ENCODE data around the gene SLC6A12.

SLC6A12 gene

DNA sequence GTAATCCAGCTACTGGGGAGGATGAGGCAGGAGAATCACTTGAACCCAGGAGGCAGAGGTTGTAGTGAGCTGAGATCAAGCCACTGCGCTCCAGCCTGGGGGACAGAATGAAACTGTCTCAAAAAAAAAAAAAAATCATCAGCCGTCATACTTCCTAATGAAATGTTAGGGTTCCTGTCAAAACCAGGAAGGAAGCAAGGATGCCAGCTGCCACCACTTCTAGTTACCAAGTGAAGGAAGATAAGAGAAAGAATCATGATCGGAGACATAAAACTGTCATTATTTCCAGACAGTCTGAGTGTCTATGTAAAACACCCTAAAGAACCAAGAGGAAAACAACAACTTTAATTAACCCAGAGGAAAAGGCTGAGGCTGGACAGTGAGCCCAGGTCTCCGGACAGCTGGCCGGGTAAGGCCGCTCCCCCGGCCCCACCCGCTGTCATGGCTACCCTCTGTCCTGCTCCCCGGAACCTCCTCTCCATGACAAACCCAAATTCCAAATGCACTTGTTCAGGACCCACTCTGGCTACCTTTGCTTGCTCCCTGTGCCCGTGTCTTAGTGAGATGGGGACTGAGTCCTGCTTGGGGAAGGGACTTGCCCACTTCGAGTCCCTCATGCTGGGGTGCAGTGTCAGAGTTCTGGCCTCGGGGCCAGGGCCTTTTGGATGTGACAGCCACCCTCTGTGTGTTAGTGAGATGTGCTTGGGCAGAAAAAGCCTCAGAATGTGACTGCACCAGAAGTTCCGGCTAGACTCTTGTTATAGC lies 29.0 kb downstream of the SLC6A12 start:
- H3K4me1 ChIP-seq (ENCODE audit: insufficient read depth, low read length) = peaks cover 2% of the 10 kb centered on the region
- no peaks in the 10 kb centered on the region for H3K9me3 ChIP-seq (ENCODE audit: low read length)
- H3K4me3 ChIP-seq (ENCODE audit: low read length) = no peak overlapping the region
- H2AFZ ChIP-seq (ENCODE audit: low read depth, low read length) = no peak overlapping the region
- H3K27me3 ChIP-seq (ENCODE audit: insufficient read depth, low read length) = peaks cover 7% of the 10 kb centered on the region
- no peaks in the 10 kb centered on the region for H3K36me3 ChIP-seq (ENCODE audit: insufficient read depth, low read length)

DNA sequence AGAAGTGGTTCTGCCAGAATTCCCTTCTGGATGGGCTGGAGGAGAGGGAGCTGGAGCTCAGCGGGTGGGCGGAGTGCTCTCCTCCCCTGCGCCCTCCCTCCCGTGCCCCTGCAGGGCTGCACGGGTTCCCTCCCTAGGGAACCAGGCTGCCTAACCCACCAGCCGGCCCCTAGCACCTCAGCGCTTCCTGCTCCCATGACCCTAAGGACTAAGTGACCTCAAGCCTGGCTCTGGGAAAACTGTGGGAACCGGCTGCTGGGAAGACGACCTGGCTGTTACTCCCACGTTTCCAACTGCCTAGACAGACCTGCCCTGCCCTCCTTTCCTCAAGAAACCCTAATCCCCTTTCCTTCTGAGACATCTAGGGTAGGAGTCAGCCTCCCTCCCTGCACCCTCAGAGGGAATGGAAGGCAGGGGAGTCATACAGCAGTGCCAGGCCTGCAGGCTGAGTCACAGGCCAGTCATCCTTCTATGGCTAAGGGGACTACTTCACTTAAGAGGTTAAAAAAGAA lies 31.5 kb downstream of the SLC6A12 start:
- peaks cover 7% of the 10 kb centered on the region for H3K27me3 ChIP-seq (ENCODE audit: insufficient read depth, low read length)
- no peaks in the 10 kb centered on the region for H3K9me3 ChIP-seq (ENCODE audit: low read length)
- H3K4me1 ChIP-seq (ENCODE audit: insufficient read depth, low read length) = no peaks in the 10 kb centered on the region
- H2AFZ ChIP-seq (ENCODE audit: low read depth, low read length) = no peak overlapping the region
- no peaks in the 10 kb centered on the region for H3K36me3 ChIP-seq (ENCODE audit: insufficient read depth, low read length)
- no peak overlapping the region for H3K4me3 ChIP-seq (ENCODE audit: low read length)

GRCh38 chr12:181921-182320 lies 32.0 kb downstream of the SLC6A12 start:
- no peaks in the 10 kb centered on the region for H3K36me3 ChIP-seq (ENCODE audit: insufficient read depth, low read length)
- peaks cover 9% of the 10 kb centered on the region for H3K27me3 ChIP-seq (ENCODE audit: insufficient read depth, low read length)
- no peak overlapping the region for H3K4me3 ChIP-seq (ENCODE audit: low read length)
- H2AFZ ChIP-seq (ENCODE audit: low read depth, low read length) = no peak overlapping the region
- no peaks in the 10 kb centered on the region for H3K9me3 ChIP-seq (ENCODE audit: low read length)
- no peaks in the 10 kb centered on the region for H3K4me1 ChIP-seq (ENCODE audit: insufficient read depth, low read length)

GRCh38 chr12:180445-180844 lies 33.5 kb downstream of the SLC6A12 start:
- Histone ChIP-seq H3K4me3 (ENCODE audit: low read length) (no peak overlapping the region), H3K9me3 (ENCODE audit: low read length) (no peaks in the 10 kb centered on the region), H3K4me1 (ENCODE audit: insufficient read depth, low read length) (no peaks in the 10 kb centered on the region), H3K27me3 (ENCODE audit: insufficient read depth, low read length) (peaks cover 5% of the 10 kb centered on the region), H2AFZ (ENCODE audit: low read depth, low read length) (no peak overlapping the region), H3K36me3 (ENCODE audit: insufficient read depth, low read length) (no peaks in the 10 kb centered on the region)

GRCh38 chr12:179885-180284 lies 34.1 kb downstream of the SLC6A12 start:
- no peak overlapping the region for H2AFZ ChIP-seq (ENCODE audit: low read depth, low read length)
- H3K27me3 ChIP-seq (ENCODE audit: insufficient read depth, low read length) = peaks cover 8% of the 10 kb centered on the region
- no peaks in the 10 kb centered on the region for H3K9me3 ChIP-seq (ENCODE audit: low read length)
- no peaks in the 10 kb centered on the region for H3K4me1 ChIP-seq (ENCODE audit: insufficient read depth, low read length)
- H3K36me3 ChIP-seq (ENCODE audit: insufficient read depth, low read length) = no peaks in the 10 kb centered on the region
- H3K4me3 ChIP-seq (ENCODE audit: low read length) = no peak overlapping the region

GRCh38 chr12:179131-179884 lies 34.6 kb downstream of the SLC6A12 start:
- no peaks in the 10 kb centered on the region for H3K9me3 ChIP-seq (ENCODE audit: low read length)
- H3K4me1 ChIP-seq (ENCODE audit: insufficient read depth, low read length) = no peaks in the 10 kb centered on the region
- no peak overlapping the region for H2AFZ ChIP-seq (ENCODE audit: low read depth, low read length)
- peaks cover 8% of the 10 kb centered on the region for H3K27me3 ChIP-seq (ENCODE audit: insufficient read depth, low read length)
- H3K4me3 ChIP-seq (ENCODE audit: low read length) = no peak overlapping the region
- no peaks in the 10 kb centered on the region for H3K36me3 ChIP-seq (ENCODE audit: insufficient read depth, low read length)

DNA sequence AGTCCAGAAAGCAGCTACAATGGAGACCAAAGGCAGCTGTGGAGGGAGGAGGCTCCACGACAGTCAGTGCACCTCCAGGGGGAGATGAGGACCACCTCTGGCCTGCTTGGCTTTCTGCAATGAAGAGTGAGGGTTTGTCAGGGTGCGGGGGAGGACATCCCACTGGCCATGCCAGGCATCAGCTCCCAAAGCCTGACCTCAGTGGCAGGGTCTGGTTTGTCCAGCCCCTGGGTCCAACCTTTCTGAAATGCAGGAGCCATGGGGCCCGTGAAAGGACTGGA lies 35.2 kb downstream of the SLC6A12 start:
- H3K36me3 ChIP-seq (ENCODE audit: insufficient read depth, low read length) = no peaks in the 10 kb centered on the region
- no peaks in the 10 kb centered on the region for H3K4me1 ChIP-seq (ENCODE audit: insufficient read depth, low read length)
- no peak overlapping the region for H3K4me3 ChIP-seq (ENCODE audit: low read length)
- no peak overlapping the region for H2AFZ ChIP-seq (ENCODE audit: low read depth, low read length)
- H3K27me3 ChIP-seq (ENCODE audit: insufficient read depth, low read length) = peaks cover 8% of the 10 kb centered on the region
- no peaks in the 10 kb centered on the region for H3K9me3 ChIP-seq (ENCODE audit: low read length)

DNA sequence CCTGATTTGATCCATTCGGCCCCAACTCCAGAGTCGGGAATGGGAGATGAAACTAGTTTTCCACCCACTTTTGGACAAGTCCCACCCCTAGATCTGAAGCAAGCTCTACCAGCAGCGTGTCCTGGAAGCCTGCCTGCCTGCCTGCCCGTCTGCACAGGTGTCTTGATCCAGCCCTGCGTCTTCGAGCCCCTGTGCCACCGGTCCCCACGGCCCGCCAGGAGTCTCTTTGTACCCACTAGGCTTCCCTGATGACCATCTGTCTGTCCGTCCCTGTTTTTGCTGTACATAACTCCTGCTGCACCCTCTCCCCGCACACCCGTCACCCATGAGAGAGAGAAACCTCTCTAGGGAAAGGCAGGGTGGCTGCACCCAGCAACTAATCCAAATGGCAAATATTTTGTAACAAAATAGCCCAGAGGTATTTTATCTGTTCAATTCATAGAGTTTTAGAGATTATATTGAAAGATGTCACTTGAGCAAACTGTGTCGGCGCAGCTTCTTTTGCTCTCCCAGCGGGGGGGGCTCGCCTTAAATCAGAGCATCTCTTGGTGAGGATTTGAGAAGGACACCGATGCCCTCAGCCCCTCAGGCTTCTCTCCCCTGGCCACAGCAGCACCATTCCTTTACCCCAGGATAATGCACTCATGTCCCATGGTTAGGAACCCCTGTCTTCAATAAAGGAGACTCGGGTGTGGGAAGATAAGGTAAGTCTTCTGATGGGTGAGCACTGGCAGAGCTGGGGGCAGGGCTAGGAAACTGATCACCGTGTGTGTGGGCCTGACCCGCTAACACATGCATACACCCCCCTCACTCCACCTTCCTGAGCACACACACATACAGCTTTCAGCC lies 35.8 kb downstream of the SLC6A12 start:
- Histone ChIP-seq H3K27me3 (ENCODE audit: insufficient read depth, low read length) (peaks cover 8% of the 10 kb centered on the region), H3K9me3 (ENCODE audit: low read length) (no peaks in the 10 kb centered on the region), H3K4me1 (ENCODE audit: insufficient read depth, low read length) (no peaks in the 10 kb centered on the region), H3K36me3 (ENCODE audit: insufficient read depth, low read length) (no peaks in the 10 kb centered on the region), H3K4me3 (ENCODE audit: low read length) (no peak overlapping the region), H2AFZ (ENCODE audit: low read depth, low read length) (no peak overlapping the region)

DNA sequence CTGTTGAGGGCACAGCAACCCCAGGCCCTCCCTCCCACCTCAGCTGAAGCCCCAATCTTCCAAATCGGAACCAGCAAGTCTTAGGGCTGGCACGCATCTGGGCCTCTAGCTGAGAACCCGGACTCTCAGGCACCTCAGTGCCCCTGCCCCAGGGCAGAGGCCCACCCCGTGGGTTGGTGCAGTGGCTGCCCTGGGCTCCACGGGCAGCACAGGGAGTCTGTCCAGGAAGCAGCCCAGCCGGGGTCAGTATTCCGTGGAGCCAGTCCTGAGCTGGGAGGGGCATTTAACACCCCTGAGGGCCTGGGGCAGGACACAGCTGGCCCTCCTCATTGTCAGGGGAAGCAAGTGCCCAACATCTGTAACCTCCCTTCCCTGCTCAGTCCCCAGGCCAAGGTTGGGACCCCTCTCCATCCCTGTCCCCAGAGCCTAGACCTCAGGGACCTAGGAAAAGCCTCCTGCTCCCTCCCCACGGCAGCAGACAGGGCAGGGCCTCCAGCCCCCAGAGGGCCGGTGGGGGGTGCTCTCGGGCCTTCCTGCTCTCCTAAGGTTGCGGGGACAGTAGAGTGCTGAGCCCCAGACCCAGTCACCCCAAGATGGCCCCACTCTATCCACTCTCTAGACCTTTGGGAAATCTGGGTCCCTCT lies 36.5 kb downstream of the SLC6A12 start:
- Histone ChIP-seq H3K36me3 (ENCODE audit: insufficient read depth, low read length) (no peaks in the 10 kb centered on the region), H3K4me1 (ENCODE audit: insufficient read depth, low read length) (no peaks in the 10 kb centered on the region), H2AFZ (ENCODE audit: low read depth, low read length) (no peak overlapping the region), H3K9me3 (ENCODE audit: low read length) (no peaks in the 10 kb centered on the region), H3K4me3 (ENCODE audit: low read length) (no peak overlapping the region), H3K27me3 (ENCODE audit: insufficient read depth, low read length) (peaks cover 10% of the 10 kb centered on the region)

- Histone ChIP-seq H3K9me3 (ENCODE audit: low read length) (no peaks in the 10 kb centered on the region), H3K36me3 (ENCODE audit: insufficient read depth, low read length) (no peaks in the 10 kb centered on the region), H3K4me3 (ENCODE audit: low read length) (no peak overlapping the region), H3K27me3 (ENCODE audit: insufficient read depth, low read length) (peaks cover 12% of the 10 kb centered on the region), H2AFZ (ENCODE audit: low read depth, low read length) (no peak overlapping the region), H3K4me1 (ENCODE audit: insufficient read depth, low read length) (no peaks in the 10 kb centered on the region)
These were observed 37.4 kb downstream of the SLC6A12 start for GRCh38 chr12:176321-177181.

DNA sequence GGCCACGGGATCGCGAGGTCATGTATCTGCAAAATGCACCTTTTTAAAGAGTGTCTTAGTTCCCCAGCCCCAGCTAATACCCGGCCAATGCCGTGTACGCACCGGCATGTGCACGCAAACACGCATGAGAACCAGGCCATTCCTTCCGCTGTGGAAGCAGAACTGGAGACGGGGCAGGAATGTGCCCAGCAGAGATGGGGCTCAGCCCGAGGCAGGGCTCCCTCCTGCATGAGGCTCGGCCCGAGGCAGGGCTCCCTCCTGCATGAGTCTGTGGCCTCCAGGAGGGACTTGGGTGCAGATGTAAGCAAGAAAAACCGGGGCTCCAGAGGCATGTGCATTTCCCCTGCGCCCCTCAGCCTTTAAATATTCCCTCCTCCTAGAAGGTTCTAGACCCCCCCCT lies 38.2 kb downstream of the SLC6A12 start:
- Histone ChIP-seq H3K4me3 (ENCODE audit: low read length) (no peak overlapping the region), H3K4me1 (ENCODE audit: insufficient read depth, low read length) (no peaks in the 10 kb centered on the region), H2AFZ (ENCODE audit: low read depth, low read length) (no peak overlapping the region)

GRCh38 chr12:175250-175649 lies 38.7 kb downstream of the SLC6A12 start:
- no peak overlapping the region for H2AFZ ChIP-seq (ENCODE audit: low read depth, low read length)
- no peaks in the 10 kb centered on the region for H3K9me3 ChIP-seq (ENCODE audit: low read length)
- peaks cover under 1% of the 10 kb centered on the region for H3K4me1 ChIP-seq (ENCODE audit: insufficient read depth, low read length)
- H3K36me3 ChIP-seq (ENCODE audit: insufficient read depth, low read length) = no peaks in the 10 kb centered on the region
- no peak overlapping the region for H3K4me3 ChIP-seq (ENCODE audit: low read length)
- H3K27me3 ChIP-seq (ENCODE audit: insufficient read depth, low read length) = peaks cover 17% of the 10 kb centered on the region

More for the DNA sequence above, 38.2 kb downstream of the SLC6A12 start:
- Histone ChIP-seq H3K9me3 (ENCODE audit: low read length) (no peaks in the 10 kb centered on the region), H3K27me3 (ENCODE audit: insufficient read depth, low read length) (peaks cover 17% of the 10 kb centered on the region), H3K36me3 (ENCODE audit: insufficient read depth, low read length) (no peaks in the 10 kb centered on the region)
